PC-9 (cell line): ENCODE data around the gene RNF168. TPM values are rescaled to one million over a fixed set of nuclear protein-coding genes. Genes with fewer than 3 reads are reported as not detected.
"Not testable (repeated sequence)": the region's sequence is repeated elsewhere in the genome, so short reads cannot be mapped to it uniquely, and the experiment has no call there.

ENCODE experiments used
- BruUV-seq: library from RNA; stranded (reverse); fragments of 400-500 nt; replicated peaks from 2 replicates; lab custom pipeline; 2021; lab: Mats Ljungman, UMichigan
- CTCF ChIA-PET: fragments of 300-600 bp; sonication (Branson Sonifier 250); formaldehyde crosslinking; loops from one replicate; lab custom pipeline; 2022; ENCODE audit warnings: antibody characterized with exemption; lab: Charles Lee
- POLR2A ChIA-PET: fragments of 300-600 bp; sonication (Branson Sonifier 250); formaldehyde crosslinking; loops from one replicate; lab custom pipeline; 2022; ENCODE audit warnings: antibody characterized with exemption; ENCODE audit not compliant: unreplicated experiment; lab: Charles Lee
- DNase-seq, 2 experiments: peaks; one replicate each; pipeline versions ENCODE4 v3.0.0 to v3.0.0-alpha.2; 2015 to 2022; ENCODE audit warnings: mixed read lengths in 1 of 2
- H2AFZ ChIP-seq: fragments of 200-600 bp; sonication (generic); 2 replicates; pipeline ENCODE4 v1.8.1; 2017; ENCODE audit warnings: antibody characterized with exemption
- H3F3A ChIP-seq: fragments of 200-600 bp; sonication (generic); 2 replicates; pipeline ENCODE4 v1.8.1; 2017; ENCODE audit warnings: antibody characterized with exemption, mild to moderate bottlenecking, low read depth; ENCODE audit not compliant: insufficient read depth
- H3K27ac ChIP-seq: fragments of 200-600 bp; sonication (generic); 2 replicates; pipeline ENCODE4 v1.6.1; 2016; ENCODE audit warnings: mixed run types
- H3K27me3 ChIP-seq: fragments of 200-600 bp; sonication (generic); 2 replicates; pipeline ENCODE4 v1.6.1; 2016; ENCODE audit warnings: low read depth, mixed run types; ENCODE audit not compliant: insufficient read depth
- H3K36me3 ChIP-seq: fragments of 200-600 bp; sonication (generic); 2 replicates; pipeline ENCODE4 v1.6.1; 2016; ENCODE audit warnings: low read depth, mixed run types
- H3K4me1 ChIP-seq: fragments of 200-600 bp; sonication (generic); replicated peaks from 2 replicates; pipeline ENCODE4 v1.6.1; 2016; ENCODE audit warnings: mixed run types; ENCODE audit not compliant: insufficient read depth
- H3K4me2 ChIP-seq: fragments of 200-600 bp; sonication (generic); 2 replicates; pipeline ENCODE4 v1.6.1; 2017; ENCODE audit warnings: mixed run types
- H3K4me3 ChIP-seq: fragments of 200-600 bp; sonication (generic); 2 replicates; pipeline ENCODE4 v1.6.1; 2016; ENCODE audit warnings: mixed run types
- H3K79me2 ChIP-seq: fragments of 200-600 bp; sonication (generic); 2 replicates; pipeline ENCODE4 v1.6.1; 2017; ENCODE audit warnings: low read depth, mixed run types
- H3K9me2 ChIP-seq: fragments of 200-600 bp; sonication (generic); 2 replicates; pipeline ENCODE4 v1.8.1; 2017; ENCODE audit warnings: mild to moderate bottlenecking; ENCODE audit not compliant: insufficient read depth
- H3K9me3 ChIP-seq: fragments of 200-600 bp; sonication (generic); 2 replicates; pipeline ENCODE4 v1.8.1; 2016; ENCODE audit warnings: low read depth; ENCODE audit not compliant: insufficient read depth
- H4K20me1 ChIP-seq: fragments of 200-600 bp; sonication (generic); 2 replicates; pipeline ENCODE4 v1.8.1; 2017; ENCODE audit not compliant: insufficient read depth
- CTCF ChIP-seq: fragments of 200-600 bp; sonication (generic); conservative IDR thresholded peaks from 2 replicates; pipeline ENCODE4 v1.6.1; 2017; ENCODE audit warnings: mixed run types, antibody characterized with exemption, mild to moderate bottlenecking, moderate library complexity
- EZH2 ChIP-seq: fragments of 200-600 bp; sonication (generic); IDR thresholded peaks from 2 replicates; pipeline ENCODE4 v1.8.0; 2017; ENCODE audit warnings: antibody characterized with exemption, low read depth
- intact Hi-C: fragments of 100-400 bp; cut with micrococcal nuclease; formaldehyde crosslinking; loops from one replicate; pipeline ENCODE4 v1.10.0; 2022; ENCODE audit not compliant: unreplicated experiment
- total RNA-seq: library from RNA; stranded (reverse); gene quantifications from 2 replicates; pipeline ENCODE4 v1.2.3, GENCODE V29; 2021

The RNF168 gene
- total RNA-seq, 1 experiment from 2014 or later, result 60.6 TPM

DNA sequence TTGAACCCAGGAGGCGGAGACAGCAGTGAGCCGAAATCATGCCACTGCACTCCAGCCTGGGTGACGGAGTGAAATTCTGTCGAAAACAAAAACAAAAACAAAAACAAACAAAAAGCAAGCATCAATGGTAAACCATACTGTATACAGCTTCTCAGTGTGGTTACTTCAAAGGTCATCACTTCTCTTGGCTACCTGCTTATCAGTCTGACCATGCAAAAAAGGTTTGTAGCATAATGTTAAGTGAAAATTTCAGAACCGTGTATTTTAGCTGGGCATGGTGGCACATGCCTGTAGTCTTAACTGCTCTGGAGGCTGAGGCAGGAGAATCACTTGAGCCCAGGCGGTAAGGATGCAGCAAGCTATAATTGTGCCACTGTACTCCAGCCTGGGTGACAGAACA is 75.5 kb downstream of the RNF168 start:
- intact Hi-C loops, result no loop called here
- Histone ChIP-seq H3K4me1 (peaks cover 8% of the 10 kb centered on the region), H4K20me1 (peaks cover 77% of the 10 kb centered on the region), H3K36me3 (0 out of 2 replicates have a peak, but pooled peaks cover 4% of the 10 kb centered on the region), H3K9me2 (no peaks in the 10 kb centered on the region), H3K9me3 (no peaks in the 10 kb centered on the region), H3K27ac (no peak overlapping the region), H3K4me2 (no peak overlapping the region), H3F3A (peaks cover 28% of the 10 kb centered on the region), H3K4me3 (no peak overlapping the region), H3K27me3 (no peaks in the 10 kb centered on the region), H2AFZ (no peak overlapping the region), H3K79me2 (peaks cover 92% of the 10 kb centered on the region)
- POLR2A ChIA-PET, result interaction anchor here (0.6 kb wide), 2 partner anchors 11 to 20 kb away, joined by 3 to 4 read pairs; no protein-coding TSS in a partner anchor
- TF ChIP-seq CTCF, result no peak
- no peak for TF ChIP-seq EZH2
- CTCF ChIA-PET, result interaction anchor here (0.6 kb wide), 2 partner anchors 36 to 58 kb away, joined by 5 to 12 read pairs; no protein-coding TSS in a partner anchor
- DNase-seq, result no peak
- BruUV-seq, result no TSS peak

- H3K9me3 ChIP-seq, H3K4me2 ChIP-seq, H2AFZ ChIP-seq, DNase-seq, H3K27ac ChIP-seq, H3K4me1 ChIP-seq, intact Hi-C loops, POLR2A ChIA-PET, BruUV-seq, H3K9me2 ChIP-seq, H3K36me3 ChIP-seq, H3K4me3 ChIP-seq, CTCF ChIA-PET, H3K27me3 ChIP-seq: not testable (repeated sequence)
- Histone ChIP-seq H4K20me1 (peaks cover 96% of the 10 kb centered on the region), H3F3A (peaks cover 12% of the 10 kb centered on the region; the same call in 1 of the 2 replicates), H3K79me2 (peaks cover 100% of the 10 kb centered on the region)
Measured at GRCh38 chr3:196424421-196424820, 79.1 kb downstream of the RNF168 start.

DNA sequence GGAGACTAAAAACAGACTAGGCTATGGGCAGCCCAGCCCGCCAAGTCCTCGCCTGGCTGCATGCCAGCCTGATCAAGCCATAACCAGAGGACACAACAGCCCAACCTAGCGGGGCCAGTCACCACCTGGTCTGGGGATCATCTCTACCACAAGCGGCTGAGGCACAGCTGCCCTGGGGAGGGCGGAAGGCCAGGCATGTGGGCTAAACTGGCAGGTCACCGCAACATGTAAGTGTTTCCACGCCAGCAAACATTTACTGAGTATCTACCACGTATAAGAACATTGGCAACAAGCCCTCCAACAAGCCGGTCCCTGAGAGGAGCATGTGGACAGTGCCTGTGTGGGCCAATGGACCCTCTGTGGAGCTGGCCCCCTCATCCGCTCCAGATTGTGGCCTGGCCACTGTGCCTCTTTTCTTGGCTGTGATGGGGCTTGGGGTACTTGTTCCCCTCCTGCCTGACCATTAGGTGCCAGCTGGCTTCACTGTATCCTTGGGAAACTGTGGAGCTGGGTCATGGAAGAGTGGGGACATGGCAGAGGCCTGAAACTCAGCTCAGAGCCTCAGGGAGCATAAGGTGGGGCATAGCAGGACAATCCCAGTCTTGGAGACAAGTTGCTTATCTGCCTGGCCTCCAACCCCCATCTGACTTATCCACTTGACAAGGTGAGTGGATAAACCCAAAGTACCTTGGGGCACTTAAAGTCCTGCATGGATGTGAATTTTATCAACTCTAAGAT is 80.4 kb downstream of the RNF168 start:
- H3K9me3 ChIP-seq, result no peaks in the 10 kb centered on the region
- no peak overlapping the region for H3K4me2 ChIP-seq
- CTCF ChIA-PET, result no interaction called here
- intact Hi-C loops, result no loop called here
- 0 out of 2 replicates have a peak, but pooled peaks cover 3% of the 10 kb centered on the region for H3K36me3 ChIP-seq
- DNase-seq, result peak in 1 of 2 experiments; percentile 31
- no TSS peak for BruUV-seq
- H4K20me1 ChIP-seq, result peaks cover 94% of the 10 kb centered on the region
- no peak for TF ChIP-seq CTCF
- no peak for TF ChIP-seq EZH2
- H3K27me3 ChIP-seq, result no peaks in the 10 kb centered on the region
- peaks cover 99% of the 10 kb centered on the region for H3K79me2 ChIP-seq
- H3F3A ChIP-seq, result peaks cover 10% of the 10 kb centered on the region; the same call in 1 of the 2 replicates
- H2AFZ ChIP-seq, result no peak overlapping the region
- no peak overlapping the region for H3K4me3 ChIP-seq
- POLR2A ChIA-PET, result no interaction called here
- no peak overlapping the region for H3K27ac ChIP-seq
- no peaks in the 10 kb centered on the region for H3K9me2 ChIP-seq
- H3K4me1 ChIP-seq, result no peaks in the 10 kb centered on the region

DNA sequence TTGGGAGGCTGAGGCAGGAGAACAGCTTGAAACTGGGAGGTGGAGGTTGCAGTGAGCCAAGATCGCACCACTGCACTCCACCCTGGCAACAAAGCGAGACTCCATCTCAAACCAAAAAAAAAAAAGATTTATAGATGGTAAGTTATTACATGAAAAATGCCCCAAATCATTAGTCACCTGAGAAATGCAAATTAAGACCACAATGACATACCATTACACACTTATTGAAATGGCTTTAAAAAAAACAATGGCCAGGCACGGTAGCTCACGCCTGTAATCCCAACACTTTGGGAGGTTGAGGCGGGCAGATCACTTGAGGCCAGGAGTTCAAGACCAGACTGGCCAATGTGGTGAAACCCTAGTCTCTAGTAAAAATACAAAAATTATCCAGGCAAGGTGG is 81.9 kb downstream of the RNF168 start:
- H3K4me1 ChIP-seq, intact Hi-C loops, H3K36me3 ChIP-seq, CTCF ChIA-PET, BruUV-seq, H3K9me2 ChIP-seq, H3K4me2 ChIP-seq, H2AFZ ChIP-seq, H3K4me3 ChIP-seq, H3K27me3 ChIP-seq, DNase-seq, H3F3A ChIP-seq, H3K27ac ChIP-seq, H3K9me3 ChIP-seq: not testable (repeated sequence)
- H4K20me1 ChIP-seq, result peaks cover 91% of the 10 kb centered on the region
- peaks cover 96% of the 10 kb centered on the region for H3K79me2 ChIP-seq
- POLR2A ChIA-PET, result interaction anchor here (0.7 kb wide), 1 partner anchor 545 kb away, joined by 8 read pairs; no protein-coding TSS in a partner anchor
